ENCODE results near the gene SMC6. TPM values are rescaled to one million over a fixed set of nuclear protein-coding genes. Genes with fewer than 3 reads are reported as not detected.
A peak's percentile ranks its signal among the peaks of the same experiment; 100 is the strongest.

The SMC6 gene
- total RNA-seq, 1 donor from 2014 or later = 32.7 TPM

GRCh38 chr2:17649026-17649425 is 104.6 kb downstream of the SMC6 start:
- DNase-seq (ENCODE audit: low spot score) = no peak

- DNase-seq (ENCODE audit: low spot score) = no peak
Measured at GRCh38 chr2:17648581-17648980, 105.0 kb downstream of the SMC6 start.

- no peak for DNase-seq (ENCODE audit: low spot score)
Measured at GRCh38 chr2:17646838-17647701, 106.5 kb downstream of the SMC6 start.

GRCh38 chr2:17646081-17646554 is 107.5 kb downstream of the SMC6 start:
- peak; percentile 88 for DNase-seq (ENCODE audit: low spot score)

- DNase-seq (ENCODE audit: low spot score) = peak; percentile 5
Measured at GRCh38 chr2:17644997-17645720, 108.5 kb downstream of the SMC6 start.

GRCh38 chr2:17643031-17643615 is 110.5 kb downstream of the SMC6 start:
- peak; percentile 93 for DNase-seq (ENCODE audit: low spot score)

GRCh38 chr2:17640406-17640805 is 113.2 kb downstream of the SMC6 start:
- no peak for DNase-seq (ENCODE audit: low spot score)

GRCh38 chr2:17638196-17638743 is 115.3 kb downstream of the SMC6 start:
- DNase-seq (ENCODE audit: low spot score) = no peak

GRCh38 chr2:17637131-17637906 is 116.3 kb downstream of the SMC6 start:
- DNase-seq (ENCODE audit: low spot score) = no peak

- DNase-seq (ENCODE audit: low spot score) = no peak
Measured at GRCh38 chr2:17636257-17636656, 117.4 kb downstream of the SMC6 start.

GRCh38 chr2:17634997-17635396 is 118.6 kb downstream of the SMC6 start:
- no peak for DNase-seq (ENCODE audit: low spot score)

GRCh38 chr2:17630089-17630488 is 123.5 kb downstream of the SMC6 start:
- DNase-seq (ENCODE audit: low spot score) = no peak

GRCh38 chr2:17628349-17629261 is 125.0 kb downstream of the SMC6 start:
- DNase-seq (ENCODE audit: low spot score) = no peak

GRCh38 chr2:17627434-17627833 is 126.2 kb downstream of the SMC6 start:
- no peak for DNase-seq (ENCODE audit: low spot score)

- DNase-seq (ENCODE audit: low spot score) = no peak
Measured at GRCh38 chr2:17626986-17627385, 126.6 kb downstream of the SMC6 start.

- no peak for DNase-seq (ENCODE audit: low spot score)
Measured at GRCh38 chr2:17625446-17625845, 128.2 kb downstream of the SMC6 start.

- DNase-seq (ENCODE audit: low spot score) = no peak
Measured at GRCh38 chr2:17621781-17622180, 131.8 kb downstream of the SMC6 start.

- DNase-seq (ENCODE audit: low spot score) = no peak
Measured at GRCh38 chr2:17620841-17621240, 132.8 kb downstream of the SMC6 start.

- DNase-seq (ENCODE audit: low spot score) = no peak
Measured at GRCh38 chr2:17620280-17620679, 133.3 kb downstream of the SMC6 start.

GRCh38 chr2:17617955-17618354 is 135.7 kb downstream of the SMC6 start:
- no peak for DNase-seq (ENCODE audit: low spot score)

Data from umbilical cord (tissue), 2 donors.